Measurements from ENCODE around the gene ZC3H18. TPM values are rescaled to one million over a fixed set of nuclear protein-coding genes. Genes with fewer than 3 reads are reported as not detected.

ZC3H18 gene
- total RNA-seq, 1 donor from 2014 or later: 13.9 TPM

GRCh38 chr16:88633684-88634140, 63.5 kb downstream of the ZC3H18 start:
- FAIRE-seq: no peak
- DNase-seq (ENCODE audit: low spot score in 2 of 2): peak; percentile 62 to 67

GRCh38 chr16:88634141-88634993, 64.2 kb downstream of the ZC3H18 start:
- FAIRE-seq: no peak
- no peak for DNase-seq (ENCODE audit: low spot score in 2 of 2)

GRCh38 chr16:88634994-88635670, 64.9 kb downstream of the ZC3H18 start:
- FAIRE-seq: no peak
- DNase-seq (ENCODE audit: low spot score in 2 of 2): no peak

GRCh38 chr16:88635671-88636319, 65.6 kb downstream of the ZC3H18 start:
- no peak for FAIRE-seq

GRCh38 chr16:88636488-88637265, 66.5 kb downstream of the ZC3H18 start:
- no peak for FAIRE-seq
- DNase-seq (ENCODE audit: low spot score in 2 of 2): no peak

More at GRCh38 chr16:88635671-88636319, 65.6 kb downstream of the ZC3H18 start:
- DNase-seq (ENCODE audit: low spot score in 2 of 2): no peak

DNA sequence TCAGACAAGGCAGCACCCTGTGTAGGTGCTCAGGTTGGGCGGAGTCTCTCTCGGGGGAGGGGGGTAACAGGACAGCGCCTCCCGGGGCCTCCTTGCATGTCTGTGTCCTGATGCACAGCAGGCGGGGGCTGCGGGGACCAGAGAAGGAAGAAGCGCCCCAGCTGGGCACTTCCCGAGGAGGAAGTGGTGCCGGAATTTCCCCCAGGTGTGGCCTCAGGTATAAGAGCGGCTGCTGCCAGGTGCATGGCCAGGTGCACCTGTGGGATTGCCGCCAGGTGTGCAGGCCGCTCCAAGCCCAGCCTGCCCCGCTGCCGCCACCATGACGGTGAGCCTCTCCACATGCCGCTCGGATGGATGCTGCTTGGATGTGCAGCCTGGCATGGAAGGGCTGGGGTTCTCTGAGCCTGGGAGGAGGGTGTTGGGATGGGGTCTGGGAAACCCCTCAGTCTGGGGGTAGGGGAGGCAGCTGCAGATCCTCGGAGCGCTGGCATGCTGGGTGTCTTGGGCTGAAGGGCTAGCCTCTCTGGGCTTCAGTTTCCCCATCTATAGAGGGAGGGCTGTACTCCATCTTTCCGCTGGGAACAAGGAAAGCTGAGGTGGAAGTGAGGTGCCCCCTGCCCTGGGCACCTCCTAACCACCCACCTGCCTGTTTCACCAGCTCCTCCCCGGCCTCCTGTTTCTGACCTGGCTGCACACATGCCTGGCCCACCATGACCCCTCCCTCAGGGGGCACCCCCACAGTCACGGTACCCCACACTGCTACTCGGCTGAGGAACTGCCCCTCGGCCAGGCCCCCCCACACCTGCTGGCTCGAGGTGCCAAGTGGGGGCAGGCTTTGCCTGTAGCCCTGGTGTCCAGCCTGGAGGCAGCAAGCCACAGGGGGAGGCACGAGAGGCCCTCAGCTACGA, 68.4 kb downstream of the ZC3H18 start, which contains the start of gene IL17C:
TSS of gene IL17C (plus strand) at position 250 of the 908 bp plus-strand sequence. CDS start at position 320, 70 bp downstream.
- DNase-seq (ENCODE audit: low spot score in 2 of 2): no peak
- FAIRE-seq: no peak

- no peak for DNase-seq (ENCODE audit: low spot score in 2 of 2)
- FAIRE-seq: no peak
Measured at GRCh38 chr16:88639231-88640038, 69.2 kb downstream of the ZC3H18 start.

DNA sequence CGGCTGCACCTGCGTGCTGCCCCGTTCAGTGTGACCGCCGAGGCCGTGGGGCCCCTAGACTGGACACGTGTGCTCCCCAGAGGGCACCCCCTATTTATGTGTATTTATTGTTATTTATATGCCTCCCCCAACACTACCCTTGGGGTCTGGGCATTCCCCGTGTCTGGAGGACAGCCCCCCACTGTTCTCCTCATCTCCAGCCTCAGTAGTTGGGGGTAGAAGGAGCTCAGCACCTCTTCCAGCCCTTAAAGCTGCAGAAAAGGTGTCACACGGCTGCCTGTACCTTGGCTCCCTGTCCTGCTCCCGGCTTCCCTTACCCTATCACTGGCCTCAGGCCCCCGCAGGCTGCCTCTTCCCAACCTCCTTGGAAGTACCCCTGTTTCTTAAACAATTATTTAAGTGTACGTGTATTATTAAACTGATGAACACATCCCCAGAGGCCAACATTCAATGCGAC, 69.9 kb downstream of the ZC3H18 start:
- no peak for DNase-seq (ENCODE audit: low spot score in 2 of 2)
- FAIRE-seq: no peak

DNA sequence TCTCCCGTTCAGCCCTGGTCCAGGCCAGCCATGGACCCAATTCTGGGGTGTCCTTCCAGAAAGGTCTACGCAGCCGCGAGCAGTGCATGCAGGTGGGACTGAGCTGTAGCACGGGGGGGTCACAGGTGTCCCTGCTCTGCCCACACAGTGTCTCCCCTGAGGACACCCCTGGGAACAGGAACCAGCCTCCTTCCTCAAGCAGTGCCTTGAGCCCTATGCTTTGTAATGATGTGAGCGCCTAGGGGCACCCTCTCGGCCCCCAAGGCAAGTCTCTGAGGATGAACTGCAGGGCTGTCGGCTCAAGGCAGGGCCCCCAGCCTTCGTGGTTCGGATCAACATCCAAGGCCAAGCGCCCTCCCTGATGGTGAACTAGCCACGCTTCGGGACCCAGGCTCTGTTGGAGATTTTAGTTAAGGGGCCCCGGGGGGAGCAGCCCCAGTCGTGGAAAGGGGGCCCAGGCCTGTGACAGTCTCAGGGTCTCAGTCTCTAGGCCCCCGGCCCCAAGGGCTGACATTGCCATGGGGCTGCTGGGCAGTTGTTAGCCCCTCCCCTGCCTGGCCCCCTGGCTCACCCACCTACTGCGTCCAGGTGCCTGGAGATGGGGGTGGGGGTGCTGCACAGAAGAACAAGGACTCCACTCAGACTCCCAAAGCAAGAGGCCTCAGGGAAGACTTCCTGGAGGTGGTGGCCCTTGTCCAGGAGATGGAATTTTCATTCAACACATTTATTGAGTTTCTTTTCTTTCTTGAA, 70.5 kb downstream of the ZC3H18 start:
- no peak for FAIRE-seq
- DNase-seq (ENCODE audit: low spot score in 2 of 2): no peak

DNA sequence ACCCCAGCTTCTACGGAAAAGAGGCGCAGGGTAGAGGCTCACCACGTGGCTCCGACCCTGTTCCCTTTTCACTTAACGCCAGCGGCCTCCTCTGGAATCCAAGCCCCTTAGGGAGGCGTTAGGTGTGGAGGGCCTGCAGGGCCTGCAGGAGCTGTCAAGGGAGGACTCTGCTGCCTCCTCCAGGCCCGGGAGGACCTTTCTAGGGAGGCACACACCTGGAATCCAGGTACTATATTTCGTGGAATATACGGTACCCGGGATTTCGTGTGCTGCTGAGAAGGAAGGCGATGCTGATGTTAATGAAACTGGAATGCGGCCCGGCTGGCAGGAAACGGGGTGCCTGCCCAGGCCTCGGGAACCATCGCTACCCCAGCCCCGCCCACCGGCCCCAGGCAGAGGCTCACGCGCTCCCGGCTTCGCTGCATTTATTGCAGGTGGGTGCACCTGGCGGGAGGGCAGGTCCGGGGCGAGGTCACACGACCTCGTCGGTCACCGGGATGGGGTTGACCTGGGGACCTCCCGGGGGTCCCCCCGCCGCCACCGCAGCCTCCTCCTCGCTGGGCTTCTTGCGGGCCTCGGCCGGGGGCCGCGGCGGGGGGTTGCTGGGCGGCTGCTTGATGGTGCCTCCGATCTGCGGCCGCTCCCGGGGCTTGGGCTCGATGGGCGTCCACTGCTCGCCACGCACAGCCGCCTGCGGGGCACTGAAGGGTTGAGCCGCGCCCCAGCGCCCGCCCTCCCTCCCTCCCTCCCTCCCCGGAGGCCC, 72.9 kb downstream of the ZC3H18 start:
- FAIRE-seq: no peak
- DNase-seq (ENCODE audit: low spot score in 2 of 2): no peak

- no peak for FAIRE-seq
- DNase-seq (ENCODE audit: low spot score in 2 of 2): no peak
Measured at GRCh38 chr16:88643644-88643932, 73.4 kb downstream of the ZC3H18 start.

DNA sequence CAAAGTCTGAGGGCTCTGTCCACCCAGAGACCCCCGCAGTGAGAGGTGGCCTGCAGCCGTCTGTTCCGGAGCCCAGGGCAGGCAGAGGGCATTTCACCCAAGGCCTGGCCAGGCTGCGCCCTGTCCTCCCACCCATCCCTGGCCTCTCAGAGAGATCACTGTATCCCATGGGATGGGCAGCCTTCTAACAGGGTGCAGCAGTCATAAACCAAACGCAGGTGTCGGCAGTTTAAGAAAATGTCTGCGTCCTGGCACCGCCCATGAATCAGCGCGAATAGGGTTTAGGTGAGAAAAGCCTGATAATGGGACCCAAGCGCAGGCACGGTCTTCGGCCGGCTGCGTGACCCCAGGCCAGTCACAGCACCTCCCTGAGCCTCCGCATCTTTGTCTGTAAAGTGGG, 75.3 kb downstream of the ZC3H18 start:
- FAIRE-seq (no peak), DNase-seq (ENCODE audit: low spot score in 2 of 2) (no peak)

DNA sequence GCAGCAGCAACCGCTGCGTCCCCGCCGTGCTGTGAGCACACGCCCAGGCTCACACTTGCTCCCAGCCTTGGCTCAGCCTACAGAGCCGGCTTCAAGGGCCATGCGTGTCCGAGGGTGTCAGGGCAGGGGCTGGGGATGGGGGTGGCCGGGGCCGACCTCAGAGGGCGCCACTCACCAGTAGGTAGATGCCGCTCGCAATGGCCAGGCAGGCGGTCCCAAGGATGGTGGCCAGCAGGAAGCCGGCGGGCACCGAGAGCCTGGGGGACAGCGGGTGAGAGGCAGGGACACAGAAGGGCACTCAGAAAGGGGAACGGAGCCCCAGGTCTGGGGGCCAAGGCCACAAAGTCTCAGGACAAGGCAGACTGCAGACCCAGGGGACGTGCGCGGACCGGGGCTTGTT, 75.7 kb downstream of the ZC3H18 start:
- no peak for FAIRE-seq
- no peak for DNase-seq (ENCODE audit: low spot score in 2 of 2)

DNA sequence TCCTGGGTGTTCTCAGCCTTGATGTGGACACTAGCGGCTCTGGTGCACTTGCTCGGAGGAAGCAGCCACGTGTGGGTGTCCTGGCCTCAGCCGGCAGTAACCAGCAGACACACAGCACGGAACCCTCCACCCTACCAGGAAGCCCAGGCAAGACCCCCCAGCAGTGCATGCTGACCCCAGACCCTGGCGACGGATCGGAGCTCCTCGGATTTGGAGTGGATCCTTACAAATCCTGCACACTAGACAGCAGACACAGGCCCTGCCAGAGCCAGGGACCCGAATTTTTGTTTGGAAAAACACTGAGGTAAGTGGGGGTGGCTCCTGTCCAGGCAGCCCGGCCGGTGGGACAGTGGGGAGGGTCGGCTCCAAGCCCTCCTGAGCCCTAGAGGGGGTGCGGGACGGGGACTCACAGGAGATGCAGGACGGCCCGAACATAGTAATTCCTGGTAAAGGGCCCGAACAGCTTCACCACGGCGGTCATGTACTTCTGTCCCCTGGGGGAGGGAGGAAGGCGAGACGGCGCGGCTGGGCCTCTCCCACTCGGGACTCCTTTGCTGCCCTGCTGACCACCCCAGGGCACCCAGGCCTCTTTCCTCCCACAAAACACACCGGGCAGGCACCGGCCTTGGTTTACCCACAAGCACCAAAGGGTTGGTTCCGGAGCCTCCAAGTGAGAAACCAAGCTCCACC, 76.3 kb downstream of the ZC3H18 start:
- DNase-seq (ENCODE audit: low spot score in 2 of 2): no peak
- FAIRE-seq: no peak

DNA sequence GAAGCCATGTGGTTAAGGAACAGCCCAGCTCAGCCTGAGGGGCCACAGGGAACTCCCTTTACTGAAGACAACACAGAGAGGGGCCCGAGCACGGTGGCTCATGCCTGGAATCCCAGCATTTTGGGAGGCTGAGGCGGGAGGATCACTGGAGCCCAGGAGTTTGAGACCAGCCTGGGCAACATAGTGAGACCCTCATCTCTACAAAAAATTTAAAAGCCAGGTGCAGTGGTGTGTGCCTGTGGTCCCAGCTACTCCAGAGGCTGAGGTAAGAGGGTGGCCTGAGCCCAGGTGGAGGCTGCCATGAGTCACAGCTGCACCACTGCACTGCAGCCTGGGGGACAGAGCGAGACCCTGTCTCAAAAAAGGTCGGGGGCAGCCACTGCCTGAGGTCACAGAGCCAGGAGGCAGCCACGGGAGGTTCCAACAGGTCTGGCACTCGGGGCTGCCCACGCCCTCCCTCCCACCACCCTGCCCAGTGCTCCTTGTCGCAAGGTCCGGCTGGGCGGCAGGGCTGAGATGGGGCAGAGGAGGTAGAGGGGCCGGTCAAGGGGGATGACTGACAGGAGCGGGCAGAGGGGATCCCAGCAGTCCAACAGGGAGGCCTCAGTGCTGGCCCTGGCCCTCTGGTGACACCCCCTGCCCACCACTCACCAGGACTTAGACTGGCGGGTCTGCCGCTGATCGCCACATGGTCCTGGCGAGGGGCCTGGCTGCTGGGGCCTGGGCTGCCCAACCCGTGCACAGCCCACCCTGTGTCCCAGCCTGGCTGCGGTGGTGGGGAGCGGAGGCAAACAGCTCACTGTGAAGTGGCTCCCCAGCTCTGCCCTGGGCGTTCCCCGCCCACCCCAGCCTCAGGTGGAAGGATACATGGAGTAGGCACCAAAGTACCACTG, 77.2 kb downstream of the ZC3H18 start:
- DNase-seq (ENCODE audit: low spot score in 2 of 2) (no peak), FAIRE-seq (no peak)
